ENCODE results near the gene ARPC3. TPM values are rescaled to one million over a fixed set of nuclear protein-coding genes. Genes with fewer than 3 reads are reported as not detected.
A peak's percentile ranks its signal among the peaks of the same experiment; 100 is the strongest.
"Not testable (repeated sequence)": the region's sequence is repeated elsewhere in the genome, so short reads cannot be mapped to it uniquely, and the experiment has no call there.

The ARPC3 gene
- total and polyA plus RNA-seq, 2 donors (not counting 1 experiment from before 2014, with no cell fraction given) = 87.4 to 169 TPM

- Histone ChIP-seq H3K27ac (ENCODE audit: insufficient read depth, low read length) (peak within 1 kb of the TSS; percentile 97), H3K9me3 (ENCODE audit: control insufficient read depth, insufficient read depth, low read depth, low read length) (no peaks in the 10 kb centered on the region), H3K27me3 (ENCODE audit: control insufficient read depth, insufficient read depth, low read length) (no peaks in the 10 kb centered on the region), H3K9ac (ENCODE audit: insufficient read depth, low read length) (peak within 1 kb of the TSS; percentile 83), H2AFZ (ENCODE audit: low read length) (peak within 1 kb of the TSS; percentile 85), H3K79me2 (ENCODE audit: control insufficient read depth, insufficient read depth, low read length) (peaks cover 14% of the 10 kb centered on the region), H4K20me1 (ENCODE audit: control insufficient read depth, extremely low read depth, insufficient read depth, low read length) (no peaks in the 10 kb centered on the region), H3K36me3 (ENCODE audit: control insufficient read depth, insufficient read depth, low read length) (no peaks in the 10 kb centered on the region), H3K4me3 (replicated peaks in 1 of 4; ENCODE audit: control extremely low read depth in 1 of 4, insufficient read depth in 1 of 4, low read depth in 3 of 4, low read length in 4 of 4) (peak within 1 kb of the TSS; percentile 62 to 92 (median 78)), H3K4me1 (ENCODE audit: control insufficient read depth, extremely low read depth, insufficient read depth, low read length) (peaks cover 3% of the 10 kb centered on the region), H3K4me2 (ENCODE audit: extremely low read depth, insufficient read depth, low read length) (peak within 1 kb of the TSS; percentile 97)
- DNase-seq (ENCODE audit: low read depth in 2 of 2) = peak; percentile 97 to 98
- TF ChIP-seq EZH2 (IDR thresholded peaks at IDR 0.05; ENCODE audit: low read length, missing control alignments) (no peak), CTCF (conservative IDR thresholded peaks at IDR 0.05 in 1 of 2, IDR thresholded peaks at IDR 0.05 in 1 of 2; ENCODE audit: low read depth in 1 of 2, low read length in 2 of 2) (no peak)
These were observed 18.3 kb upstream of the ARPC3 start, which contains the start of the genes FAM216A and GPN3 for GRCh38 chr12:110468214-110469048. Gene FAM216A (plus strand): TSS chr12:110468845. CDS start chr12:110468876, 31 bp downstream. Gene GPN3 (minus strand): TSS chr12:110468257. CDS start chr12:110468203, 54 bp downstream.

GRCh38 chr12:110467847-110468213 lies 17.7 kb upstream of the ARPC3 start:
- peak overlapping the region; percentile 72 for H3K9ac ChIP-seq (ENCODE audit: insufficient read depth, low read length)
- H3K27me3 ChIP-seq (ENCODE audit: control insufficient read depth, insufficient read depth, low read length) = no peaks in the 10 kb centered on the region
- H3K27ac ChIP-seq (ENCODE audit: insufficient read depth, low read length) = peak overlapping the region; percentile 97
- TF ChIP-seq EZH2 (IDR thresholded peaks at IDR 0.05; ENCODE audit: low read length, missing control alignments) = no peak
- TF ChIP-seq CTCF (conservative IDR thresholded peaks at IDR 0.05 in 1 of 2, IDR thresholded peaks at IDR 0.05 in 1 of 2; ENCODE audit: low read depth in 1 of 2, low read length in 2 of 2) = no peak
- no peaks in the 10 kb centered on the region for H4K20me1 ChIP-seq (ENCODE audit: control insufficient read depth, extremely low read depth, insufficient read depth, low read length)
- H3K79me2 ChIP-seq (ENCODE audit: control insufficient read depth, insufficient read depth, low read length) = peaks cover 14% of the 10 kb centered on the region
- peak overlapping the region; percentile 91 for H3K4me2 ChIP-seq (ENCODE audit: extremely low read depth, insufficient read depth, low read length)
- H3K4me3 ChIP-seq (replicated peaks in 1 of 4; ENCODE audit: control extremely low read depth in 1 of 4, insufficient read depth in 1 of 4, low read depth in 3 of 4, low read length in 4 of 4) = peak overlapping the region; percentile 62 to 92 (median 78)
- H3K4me1 ChIP-seq (ENCODE audit: control insufficient read depth, extremely low read depth, insufficient read depth, low read length) = peaks cover 3% of the 10 kb centered on the region
- H2AFZ ChIP-seq (ENCODE audit: low read length) = peak overlapping the region; percentile 83
- H3K9me3 ChIP-seq (ENCODE audit: control insufficient read depth, insufficient read depth, low read depth, low read length) = no peaks in the 10 kb centered on the region
- no peaks in the 10 kb centered on the region for H3K36me3 ChIP-seq (ENCODE audit: control insufficient read depth, insufficient read depth, low read length)
- no peak for DNase-seq (ENCODE audit: low read depth in 2 of 2)

- H2AFZ ChIP-seq (ENCODE audit: low read length) = no peak overlapping the region
- no peak overlapping the region for H3K9ac ChIP-seq (ENCODE audit: insufficient read depth, low read length)
- no peaks in the 10 kb centered on the region for H3K36me3 ChIP-seq (ENCODE audit: control insufficient read depth, insufficient read depth, low read length)
- H3K4me2 ChIP-seq (ENCODE audit: extremely low read depth, insufficient read depth, low read length) = peak overlapping the region; percentile 91
- peaks cover 14% of the 10 kb centered on the region for H3K79me2 ChIP-seq (ENCODE audit: control insufficient read depth, insufficient read depth, low read length)
- peaks cover 3% of the 10 kb centered on the region for H3K4me1 ChIP-seq (ENCODE audit: control insufficient read depth, extremely low read depth, insufficient read depth, low read length)
- H3K27ac ChIP-seq (ENCODE audit: insufficient read depth, low read length) = no peak overlapping the region
- TF ChIP-seq EZH2 (IDR thresholded peaks at IDR 0.05; ENCODE audit: low read length, missing control alignments) = no peak
- TF ChIP-seq CTCF (conservative IDR thresholded peaks at IDR 0.05 in 1 of 2, IDR thresholded peaks at IDR 0.05 in 1 of 2; ENCODE audit: low read depth in 1 of 2, low read length in 2 of 2) = no peak
- H3K4me3 ChIP-seq (replicated peaks in 1 of 4; ENCODE audit: control extremely low read depth in 1 of 4, insufficient read depth in 1 of 4, low read depth in 3 of 4, low read length in 4 of 4) = no peak overlapping the region
- H3K9me3 ChIP-seq (ENCODE audit: control insufficient read depth, insufficient read depth, low read depth, low read length) = no peaks in the 10 kb centered on the region
- DNase-seq (ENCODE audit: low read depth in 2 of 2) = no peak
- no peaks in the 10 kb centered on the region for H4K20me1 ChIP-seq (ENCODE audit: control insufficient read depth, extremely low read depth, insufficient read depth, low read length)
- no peaks in the 10 kb centered on the region for H3K27me3 ChIP-seq (ENCODE audit: control insufficient read depth, insufficient read depth, low read length)
These were observed 16.7 kb upstream of the ARPC3 start for GRCh38 chr12:110466791-110467190.

- not testable (repeated sequence) for H3K9ac ChIP-seq (ENCODE audit: insufficient read depth, low read length); H3K4me3 ChIP-seq (replicated peaks in 1 of 4; ENCODE audit: control extremely low read depth in 1 of 4, insufficient read depth in 1 of 4, low read depth in 3 of 4, low read length in 4 of 4)
These were observed 15.6 kb upstream of the ARPC3 start for GRCh38 chr12:110465765-110466164.

More at GRCh38 chr12:110465765-110466164, 15.6 kb upstream of the ARPC3 start:
- H3K36me3 ChIP-seq (ENCODE audit: control insufficient read depth, insufficient read depth, low read length); H3K4me1 ChIP-seq (ENCODE audit: control insufficient read depth, extremely low read depth, insufficient read depth, low read length); H3K27me3 ChIP-seq (ENCODE audit: control insufficient read depth, insufficient read depth, low read length); H3K4me2 ChIP-seq (ENCODE audit: extremely low read depth, insufficient read depth, low read length); H2AFZ ChIP-seq (ENCODE audit: low read length); DNase-seq (ENCODE audit: low read depth in 2 of 2); H3K9me3 ChIP-seq (ENCODE audit: control insufficient read depth, insufficient read depth, low read depth, low read length); H4K20me1 ChIP-seq (ENCODE audit: control insufficient read depth, extremely low read depth, insufficient read depth, low read length); H3K27ac ChIP-seq (ENCODE audit: insufficient read depth, low read length): not testable (repeated sequence)
- peaks cover 14% of the 10 kb centered on the region for H3K79me2 ChIP-seq (ENCODE audit: control insufficient read depth, insufficient read depth, low read length)
